Measurements from ENCODE around the gene SESN1. TPM values are rescaled to one million over a fixed set of nuclear protein-coding genes. Genes with fewer than 3 reads are reported as not detected.

SESN1 gene
- total and polyA plus RNA-seq, 2 donors (not counting 1 experiment from before 2014, with no cell fraction given) = 16.2 to 28.6 TPM

DNA sequence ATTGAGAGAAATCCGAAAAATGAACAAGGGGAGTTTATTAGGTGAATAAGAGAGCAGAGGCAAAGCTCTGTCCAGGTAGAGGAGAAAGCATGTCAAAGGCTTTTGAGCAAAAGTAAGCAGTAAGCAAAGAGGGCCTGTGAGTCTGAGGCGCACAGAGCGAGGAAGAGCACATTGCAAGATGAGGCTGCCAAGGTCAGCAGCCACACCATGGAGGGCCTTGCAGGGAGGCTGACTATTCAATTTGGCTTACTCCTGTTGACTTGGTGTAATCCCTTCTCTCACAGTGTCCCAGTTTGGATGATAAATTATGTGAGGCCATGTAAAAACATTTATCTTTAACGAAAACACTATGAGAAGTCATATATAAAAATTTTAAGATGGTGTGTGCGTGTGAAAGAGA is 32.4 kb downstream of the SESN1 start:
- no peak for DNase-seq
- Histone ChIP-seq H3K4me1 (ENCODE audit: control insufficient read depth in 2 of 2, insufficient read depth in 2 of 2, low read length in 2 of 2) (peaks cover 7 to 8% of the 10 kb centered on the region in 2 donors), H3K9me3 (ENCODE audit: control extremely low read depth in 1 of 3, control insufficient read depth in 2 of 3, insufficient read depth in 1 of 3, low read length in 2 of 3) (no peaks in the 10 kb centered on the region), H4K20me1 (ENCODE audit: control insufficient read depth, insufficient read depth, low read length, poor library complexity, severe bottlenecking) (no peaks in the 10 kb centered on the region), H2AFZ (ENCODE audit: insufficient read depth, low read depth, low read length, poor library complexity, severe bottlenecking) (no peak overlapping the region), H3K4me2 (replicated peaks; ENCODE audit: low read depth, low read length, poor library complexity, severe bottlenecking) (no peak overlapping the region), H3K79me2 (ENCODE audit: control insufficient read depth, insufficient read depth, low read length) (peaks cover 14% of the 10 kb centered on the region), H3K27me3 (replicated peaks in 1 of 4; ENCODE audit: control extremely low read depth in 1 of 4, control insufficient read depth in 3 of 4, insufficient read depth in 4 of 4, low read length in 3 of 4) (no peaks in the 10 kb centered on the region), H3K4me3 (ENCODE audit: control extremely low read depth in 1 of 5, extremely low read depth in 1 of 5, insufficient read depth in 1 of 5, low read depth in 2 of 5, low read length in 4 of 5) (no peak overlapping the region), H3K36me3 (replicated peaks in 1 of 2; ENCODE audit: control extremely low read depth in 1 of 2, control insufficient read depth in 1 of 2, extremely low read depth in 1 of 2, insufficient read depth in 2 of 2, low read length in 1 of 2) (no peaks in the 10 kb centered on the region), H3K9ac (ENCODE audit: low read length) (no peak overlapping the region), H3K27ac (ENCODE audit: low read length in 2 of 2) (no peak overlapping the region)
- WGBS (ENCODE audit: insufficient coverage) = 79% methylated on average over 3 of the region's 5 CpGs
- no peak for TF ChIP-seq EZH2 (IDR thresholded peaks at IDR 0.05; ENCODE audit: borderline replicate concordance, insufficient read depth, low read depth, low read length, poor library complexity, severe bottlenecking)
- H3K9me3 Mint-ChIP-seq (ENCODE audit: insufficient read depth) = no peaks in the 10 kb centered on the region
- H3K4me3 Mint-ChIP-seq = no peak overlapping the region
- H3K27me3 Mint-ChIP-seq = no peaks in the 10 kb centered on the region
- no peak overlapping the region for H3K27ac Mint-ChIP-seq
- CTCF ChIA-PET = interaction anchor here (2.0 kb wide), 1 partner anchor 11 kb away, joined by 6 read pairs; no protein-coding TSS in a partner anchor
- peaks cover 21% of the 10 kb centered on the region for H3K4me1 Mint-ChIP-seq
- POLR2A ChIA-PET = no interaction called here
- ATAC-seq (ENCODE audit: low read depth) = no peak
- intact Hi-C loops (cut with micrococcal nuclease) = no loop called here

GRCh38 chr6:109060571-109060970 is 34.1 kb downstream of the SESN1 start:
- H3K4me1 ChIP-seq (ENCODE audit: control insufficient read depth in 2 of 2, insufficient read depth in 2 of 2, low read length in 2 of 2) = peaks cover 7 to 8% of the 10 kb centered on the region in 2 donors
- no peak overlapping the region for H3K27ac Mint-ChIP-seq

More at GRCh38 chr6:109060571-109060970, 34.1 kb downstream of the SESN1 start:
- ChIA-PET CTCF (no interaction called here), POLR2A (no interaction called here)
- H3K4me1 Mint-ChIP-seq = peaks cover 23% of the 10 kb centered on the region
- H3K27me3 ChIP-seq (replicated peaks in 1 of 4; ENCODE audit: control extremely low read depth in 1 of 4, control insufficient read depth in 3 of 4, insufficient read depth in 4 of 4, low read length in 3 of 4) = no peaks in the 10 kb centered on the region
- peaks cover 14% of the 10 kb centered on the region for H3K79me2 ChIP-seq (ENCODE audit: control insufficient read depth, insufficient read depth, low read length)
- intact Hi-C loops (cut with micrococcal nuclease) = no loop called here
- no peak overlapping the region for H3K27ac ChIP-seq (ENCODE audit: low read length in 2 of 2)
- H3K4me3 Mint-ChIP-seq = no peak overlapping the region
- H3K4me3 ChIP-seq (ENCODE audit: control extremely low read depth in 1 of 5, extremely low read depth in 1 of 5, insufficient read depth in 1 of 5, low read depth in 2 of 5, low read length in 4 of 5) = no peak overlapping the region
- 100% methylated on average over 1 of the region's 2 CpGs for WGBS (ENCODE audit: insufficient coverage)
- H2AFZ ChIP-seq (ENCODE audit: insufficient read depth, low read depth, low read length, poor library complexity, severe bottlenecking) = no peak overlapping the region
- no peak overlapping the region for H3K9ac ChIP-seq (ENCODE audit: low read length)
- H3K9me3 ChIP-seq (ENCODE audit: control extremely low read depth in 1 of 3, control insufficient read depth in 2 of 3, insufficient read depth in 1 of 3, low read length in 2 of 3) = no peaks in the 10 kb centered on the region
- no peaks in the 10 kb centered on the region for H3K9me3 Mint-ChIP-seq (ENCODE audit: insufficient read depth)
- H3K4me2 ChIP-seq (replicated peaks; ENCODE audit: low read depth, low read length, poor library complexity, severe bottlenecking) = no peak overlapping the region
- no peaks in the 10 kb centered on the region for H3K36me3 ChIP-seq (replicated peaks in 1 of 2; ENCODE audit: control extremely low read depth in 1 of 2, control insufficient read depth in 1 of 2, extremely low read depth in 1 of 2, insufficient read depth in 2 of 2, low read length in 1 of 2)
- TF ChIP-seq EZH2 (IDR thresholded peaks at IDR 0.05; ENCODE audit: borderline replicate concordance, insufficient read depth, low read depth, low read length, poor library complexity, severe bottlenecking) (no peak), CTCF (IDR thresholded peaks at IDR 0.05) (no peak)
- DNase-seq (no peak), ATAC-seq (ENCODE audit: low read depth) (no peak)
- H4K20me1 ChIP-seq (ENCODE audit: control insufficient read depth, insufficient read depth, low read length, poor library complexity, severe bottlenecking) = no peaks in the 10 kb centered on the region
- H3K27me3 Mint-ChIP-seq = no peaks in the 10 kb centered on the region
